ENCODE measurements around the gene COL26A1.

The COL26A1 gene

GRCh38 chr7:101546308-101546936, 183.7 kb downstream of the COL26A1 start:
- H3K4me3 ChIP-seq (ENCODE audit: low read depth, low read length) = no peak overlapping the region
- no peaks in the 10 kb centered on the region for H3K9me3 ChIP-seq (ENCODE audit: control insufficient read depth, insufficient read depth, low read length)
- no peak overlapping the region for H3K27ac ChIP-seq (ENCODE audit: low read depth, low read length)
- H3K36me3 ChIP-seq (ENCODE audit: control insufficient read depth, insufficient read depth, low read length) = peaks cover 16% of the 10 kb centered on the region
- H3K4me1 ChIP-seq (ENCODE audit: control insufficient read depth, insufficient read depth, low read length) = no peaks in the 10 kb centered on the region
- H3K9ac ChIP-seq (ENCODE audit: low read depth, low read length) = no peak overlapping the region
- no peaks in the 10 kb centered on the region for H3K27me3 ChIP-seq (ENCODE audit: control insufficient read depth, insufficient read depth, low read length)

DNA sequence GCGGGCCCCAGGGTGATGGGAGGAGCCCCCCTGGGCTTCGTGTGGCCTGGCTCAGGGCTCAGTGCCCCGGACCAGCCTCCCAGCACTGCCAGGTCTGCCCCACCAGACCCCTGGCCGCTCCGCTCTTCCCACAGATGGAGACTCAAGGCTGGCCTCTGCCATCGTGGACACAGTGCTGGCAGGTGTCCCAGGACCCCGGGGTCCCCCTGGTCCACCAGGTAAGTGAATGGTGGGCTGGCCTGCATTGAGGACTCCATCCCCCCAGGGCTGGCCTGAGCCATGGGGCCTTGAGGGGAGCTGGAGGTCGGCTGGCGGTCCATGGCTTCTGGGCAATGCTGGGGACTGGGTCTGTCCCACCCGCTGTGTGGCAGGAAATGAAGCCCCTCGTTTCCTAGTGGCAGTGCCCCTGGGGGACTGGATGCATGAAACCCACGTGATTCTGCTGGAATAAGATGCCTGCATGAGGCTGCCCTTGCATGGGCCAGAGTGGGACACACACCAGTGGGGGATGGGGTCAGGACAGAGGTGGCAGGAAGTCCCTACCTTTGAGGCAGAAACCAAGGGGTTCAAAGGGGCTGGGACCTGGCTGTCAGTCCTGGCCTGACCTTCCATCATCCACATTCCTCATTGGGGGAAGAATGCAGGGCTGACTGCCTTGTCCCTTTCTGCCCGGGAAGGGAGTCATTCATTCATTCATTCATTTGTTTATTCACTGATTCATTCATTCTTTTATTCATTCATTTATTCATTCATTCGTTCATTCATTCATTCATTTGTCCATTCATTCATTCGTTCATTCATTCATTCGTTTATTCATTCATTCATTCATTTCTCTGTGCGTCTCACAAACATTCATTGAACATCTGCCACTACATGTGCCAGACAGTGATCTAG, 184.6 kb downstream of the COL26A1 start:
- peaks cover 16% of the 10 kb centered on the region for H3K36me3 ChIP-seq (ENCODE audit: control insufficient read depth, insufficient read depth, low read length)

DNA sequence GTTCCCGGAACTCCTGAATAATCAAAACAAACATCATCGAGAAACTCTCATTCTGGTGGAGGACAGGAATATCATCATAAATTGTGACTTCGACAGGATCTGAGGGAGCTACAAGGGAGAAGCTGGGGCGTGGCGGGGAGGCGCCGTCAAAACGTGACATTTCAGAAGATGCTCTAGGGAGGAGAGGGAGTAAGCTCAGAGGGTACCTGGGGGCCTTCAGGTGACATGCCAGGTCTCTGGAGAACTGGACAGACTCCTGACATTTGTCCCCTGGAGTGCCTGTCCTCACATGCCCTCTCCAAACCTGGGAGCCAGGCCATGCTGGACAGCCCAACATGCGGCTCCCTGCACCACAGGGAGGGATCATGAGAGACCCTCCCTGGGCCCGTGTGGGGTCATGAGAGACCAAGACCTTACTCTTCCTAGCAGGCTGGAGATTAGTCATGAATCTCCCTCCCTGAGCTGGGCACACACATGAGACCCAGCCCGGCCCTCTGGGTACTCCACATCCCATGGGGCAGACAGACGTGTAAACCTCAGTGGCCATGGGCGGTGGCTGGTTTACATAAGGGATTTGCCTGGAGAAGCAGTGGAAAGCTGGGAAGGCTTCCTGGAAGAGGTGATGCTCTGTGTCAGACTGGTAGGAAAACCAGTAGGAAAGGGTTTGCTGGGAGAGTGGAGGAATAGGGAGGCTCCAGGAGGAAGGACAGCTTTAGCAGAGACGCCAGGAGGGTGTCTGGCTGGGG, 185.4 kb downstream of the COL26A1 start:
- no peaks in the 10 kb centered on the region for H3K9me3 ChIP-seq (ENCODE audit: control insufficient read depth, insufficient read depth, low read length)
- H3K27ac ChIP-seq (ENCODE audit: low read depth, low read length) = no peak overlapping the region
- no peak overlapping the region for H3K9ac ChIP-seq (ENCODE audit: low read depth, low read length)
- H3K4me1 ChIP-seq (ENCODE audit: control insufficient read depth, insufficient read depth, low read length) = no peaks in the 10 kb centered on the region
- H3K36me3 ChIP-seq (ENCODE audit: control insufficient read depth, insufficient read depth, low read length) = peaks cover 16% of the 10 kb centered on the region
- H3K27me3 ChIP-seq (ENCODE audit: control insufficient read depth, insufficient read depth, low read length) = no peaks in the 10 kb centered on the region
- H3K4me3 ChIP-seq (ENCODE audit: low read depth, low read length) = no peak overlapping the region

More for the DNA sequence above, 184.6 kb downstream of the COL26A1 start:
- Histone ChIP-seq H3K9me3 (ENCODE audit: control insufficient read depth, insufficient read depth, low read length) (no peaks in the 10 kb centered on the region), H3K4me3 (ENCODE audit: low read depth, low read length) (no peak overlapping the region), H3K27ac (ENCODE audit: low read depth, low read length) (no peak overlapping the region), H3K4me1 (ENCODE audit: control insufficient read depth, insufficient read depth, low read length) (no peaks in the 10 kb centered on the region), H3K9ac (ENCODE audit: low read depth, low read length) (no peak overlapping the region), H3K27me3 (ENCODE audit: control insufficient read depth, insufficient read depth, low read length) (no peaks in the 10 kb centered on the region)

GRCh38 chr7:101549734-101550133, 187.1 kb downstream of the COL26A1 start:
- H3K9ac ChIP-seq (ENCODE audit: low read depth, low read length) = no peak overlapping the region
- H3K4me3 ChIP-seq (ENCODE audit: low read depth, low read length) = no peak overlapping the region
- H3K9me3 ChIP-seq (ENCODE audit: control insufficient read depth, insufficient read depth, low read length) = no peaks in the 10 kb centered on the region
- peaks cover 16% of the 10 kb centered on the region for H3K36me3 ChIP-seq (ENCODE audit: control insufficient read depth, insufficient read depth, low read length)
- H3K27me3 ChIP-seq (ENCODE audit: control insufficient read depth, insufficient read depth, low read length) = no peaks in the 10 kb centered on the region
- H3K27ac ChIP-seq (ENCODE audit: low read depth, low read length) = no peak overlapping the region
- no peaks in the 10 kb centered on the region for H3K4me1 ChIP-seq (ENCODE audit: control insufficient read depth, insufficient read depth, low read length)

- H3K27me3 ChIP-seq (ENCODE audit: control insufficient read depth, insufficient read depth, low read length) = no peaks in the 10 kb centered on the region
- H3K36me3 ChIP-seq (ENCODE audit: control insufficient read depth, insufficient read depth, low read length) = peaks cover 16% of the 10 kb centered on the region
- peak overlapping the region; percentile 24; the same call in 1 of the 2 replicates for H3K9ac ChIP-seq (ENCODE audit: low read depth, low read length)
- no peaks in the 10 kb centered on the region for H3K9me3 ChIP-seq (ENCODE audit: control insufficient read depth, insufficient read depth, low read length)
- H3K4me3 ChIP-seq (ENCODE audit: low read depth, low read length) = no peak overlapping the region
- no peaks in the 10 kb centered on the region for H3K4me1 ChIP-seq (ENCODE audit: control insufficient read depth, insufficient read depth, low read length)
- H3K27ac ChIP-seq (ENCODE audit: low read depth, low read length) = no peak overlapping the region
Measured at GRCh38 chr7:101550641-101551541, 188.2 kb downstream of the COL26A1 start.

DNA sequence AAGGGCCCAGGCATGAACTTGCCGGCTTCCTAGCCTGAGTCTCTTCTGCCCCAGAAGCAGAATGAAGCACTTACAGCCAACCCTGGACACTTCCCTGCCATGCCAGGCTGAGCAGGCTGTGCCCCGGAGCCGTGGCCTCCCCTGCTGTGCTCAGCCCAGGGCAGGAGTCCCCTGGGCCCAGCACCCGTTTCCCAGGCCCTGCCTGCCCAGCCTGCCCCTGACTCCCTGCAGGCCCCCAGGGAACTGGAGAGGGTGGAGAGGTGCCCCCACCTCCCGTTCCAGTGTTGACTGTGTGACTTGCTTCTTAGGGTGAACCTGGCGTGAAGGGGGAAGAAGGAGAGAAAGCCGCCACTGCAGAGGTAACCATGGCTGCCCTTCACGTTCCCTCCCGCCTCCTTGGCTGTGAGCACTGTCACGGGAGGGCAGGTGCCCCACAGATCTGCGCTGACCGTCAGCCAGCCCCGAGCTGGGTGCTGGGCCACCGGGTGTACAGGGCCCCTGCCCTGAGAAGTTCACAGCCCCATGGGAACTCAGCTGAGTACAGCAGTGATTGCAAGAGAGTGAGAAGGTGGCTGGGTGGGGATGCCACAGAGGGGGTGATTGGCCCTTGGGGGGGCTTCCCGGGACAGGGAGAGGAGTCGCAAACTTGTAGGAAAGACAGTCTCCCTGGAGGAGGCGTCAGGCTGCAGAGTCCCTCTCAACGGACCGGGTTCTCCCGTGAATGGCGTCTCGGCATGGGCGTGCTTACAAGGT, 190.5 kb downstream of the COL26A1 start:
- H3K9me3 ChIP-seq (ENCODE audit: control insufficient read depth, insufficient read depth, low read length) = no peaks in the 10 kb centered on the region

GRCh38 chr7:101553771-101554445, 191.2 kb downstream of the COL26A1 start:
- no peaks in the 10 kb centered on the region for H3K4me1 ChIP-seq (ENCODE audit: control insufficient read depth, insufficient read depth, low read length)
- no peak overlapping the region for H3K27ac ChIP-seq (ENCODE audit: low read depth, low read length)
- peaks cover 2% of the 10 kb centered on the region; the same call in 1 of the 2 replicates for H3K36me3 ChIP-seq (ENCODE audit: control insufficient read depth, insufficient read depth, low read length)
- H3K4me3 ChIP-seq (ENCODE audit: low read depth, low read length) = no peak overlapping the region
- no peaks in the 10 kb centered on the region for H3K9me3 ChIP-seq (ENCODE audit: control insufficient read depth, insufficient read depth, low read length)
- H3K9ac ChIP-seq (ENCODE audit: low read depth, low read length) = no peak overlapping the region
- H3K27me3 ChIP-seq (ENCODE audit: control insufficient read depth, insufficient read depth, low read length) = no peaks in the 10 kb centered on the region

More for the DNA sequence above, 190.5 kb downstream of the COL26A1 start:
- Histone ChIP-seq H3K4me3 (ENCODE audit: low read depth, low read length) (no peak overlapping the region), H3K4me1 (ENCODE audit: control insufficient read depth, insufficient read depth, low read length) (no peaks in the 10 kb centered on the region), H3K36me3 (ENCODE audit: control insufficient read depth, insufficient read depth, low read length) (peaks cover 2% of the 10 kb centered on the region; the same call in 1 of the 2 replicates), H3K27me3 (ENCODE audit: control insufficient read depth, insufficient read depth, low read length) (no peaks in the 10 kb centered on the region), H3K9ac (ENCODE audit: low read depth, low read length) (no peak overlapping the region), H3K27ac (ENCODE audit: low read depth, low read length) (no peak overlapping the region)

GRCh38 chr7:101554584-101555268, 192.1 kb downstream of the COL26A1 start:
- Histone ChIP-seq H3K27me3 (ENCODE audit: control insufficient read depth, insufficient read depth, low read length) (no peaks in the 10 kb centered on the region), H3K4me3 (ENCODE audit: low read depth, low read length) (no peak overlapping the region), H3K4me1 (ENCODE audit: control insufficient read depth, insufficient read depth, low read length) (no peaks in the 10 kb centered on the region), H3K9ac (ENCODE audit: low read depth, low read length) (no peak overlapping the region), H3K36me3 (ENCODE audit: control insufficient read depth, insufficient read depth, low read length) (no peaks in the 10 kb centered on the region), H3K27ac (ENCODE audit: low read depth, low read length) (no peak overlapping the region), H3K9me3 (ENCODE audit: control insufficient read depth, insufficient read depth, low read length) (no peaks in the 10 kb centered on the region)

DNA sequence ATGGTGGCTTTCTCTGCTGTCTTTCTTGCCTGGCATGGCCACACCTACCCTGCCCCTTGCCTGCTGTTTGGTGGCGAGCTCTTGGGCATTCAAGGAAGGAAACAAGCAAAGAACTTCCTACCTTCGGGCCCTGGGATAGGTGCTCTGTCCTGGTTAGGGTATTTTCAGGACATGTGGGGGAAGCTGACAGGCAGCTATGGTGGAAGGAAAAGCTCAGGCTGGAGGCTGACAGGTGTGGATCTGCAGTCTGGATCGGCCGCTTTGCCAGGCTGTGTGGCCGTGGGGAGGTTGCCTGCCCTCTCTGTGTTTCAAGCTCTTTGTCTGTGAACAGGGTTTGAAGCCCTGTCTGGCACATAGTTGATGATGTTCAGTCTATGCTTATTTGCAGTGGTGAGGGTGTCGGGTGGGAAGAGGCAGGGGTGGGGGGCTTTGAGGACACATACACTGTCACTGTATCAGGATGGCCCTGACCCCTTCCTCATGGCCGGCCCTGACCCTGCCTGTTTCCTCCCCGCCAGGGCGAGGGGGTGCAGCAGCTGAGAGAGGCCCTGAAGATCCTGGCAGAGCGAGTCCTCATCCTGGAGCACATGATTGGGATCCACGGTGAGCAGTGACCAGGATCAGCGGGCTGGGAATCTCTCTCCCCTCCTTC, 192.7 kb downstream of the COL26A1 start:
- no peak overlapping the region for H3K27ac ChIP-seq (ENCODE audit: low read depth, low read length)
- H3K4me1 ChIP-seq (ENCODE audit: control insufficient read depth, insufficient read depth, low read length) = no peaks in the 10 kb centered on the region
- no peaks in the 10 kb centered on the region for H3K27me3 ChIP-seq (ENCODE audit: control insufficient read depth, insufficient read depth, low read length)
- no peak overlapping the region for H3K9ac ChIP-seq (ENCODE audit: low read depth, low read length)
- no peaks in the 10 kb centered on the region for H3K36me3 ChIP-seq (ENCODE audit: control insufficient read depth, insufficient read depth, low read length)
- H3K4me3 ChIP-seq (ENCODE audit: low read depth, low read length) = no peak overlapping the region
- H3K9me3 ChIP-seq (ENCODE audit: control insufficient read depth, insufficient read depth, low read length) = no peaks in the 10 kb centered on the region

Data from HUES48 (cell line).